A549 (cell line): ENCODE results near the gene RIMS1. TPM values are rescaled to one million over a fixed set of nuclear protein-coding genes. Genes with fewer than 3 reads are reported as not detected.

ENCODE experiments used
- ATAC-seq, 2 experiments: fragments of 200-7000 bp in 1 of 2; fragments of >200 bp in 1 of 2; cut with Nextera tagmentation in 1 of 2; cut with Tn5 transposase in 1 of 2; 3 replicates each; pipeline versions ENCODE4 v1.8.0 to v1.9.1; 2018 to 2020; ENCODE audit warnings: mild to moderate bottlenecking in 1 of 2, moderate library complexity in 1 of 2
- CTCF ChIA-PET: fragments of 300-600 bp; sonication (Branson Sonifier 250); formaldehyde crosslinking; extraction: SDS; loops from one replicate; lab custom pipeline; 2021; ENCODE audit warnings: antibody characterized with exemption, inconsistent platforms; lab: Yijun Ruan, JAX
- POLR2A ChIA-PET: fragments of 350-600 bp; formaldehyde crosslinking; extraction: SDS; loops from one replicate; lab custom pipeline; 2021; ENCODE audit warnings: antibody characterized with exemption, inconsistent platforms; lab: Yijun Ruan, JAX
- DNase-seq, 2 experiments: peaks; one replicate each; pipeline versions ENCODE4 v3.0.0 to v3.0.0-alpha.2; 2011 to 2016; ENCODE audit warnings: low read depth in 1 of 2, low spot score in 1 of 2
- FAIRE-seq: peaks from 2 replicates; lab custom pipeline; 2011; peaks lifted over from hg19 to GRCh38; lab: Jason Lieb, UNC
- H3K27ac ChIP-seq, 2 experiments: fragments of >200 bp; sonication (Bioruptor Twin); formaldehyde crosslinking; 3 replicates each; pipeline ENCODE4 v1.5.1; 2016 to 2017
- H3K4me1 ChIP-seq: fragments of >200 bp; sonication (Bioruptor Twin); formaldehyde crosslinking; 3 replicates; pipeline ENCODE4 v1.6.1; 2016
- H3K4me2 ChIP-seq: fragments of >200 bp; sonication (Bioruptor Twin); formaldehyde crosslinking; 3 replicates; pipeline ENCODE4 v1.6.1; 2016
- H3K4me3 ChIP-seq: fragments of >200 bp; sonication (Bioruptor Twin); formaldehyde crosslinking; 3 replicates; pipeline ENCODE4 v1.5.1; 2016
- H3K9me3 ChIP-seq: fragments of >200 bp; sonication (Bioruptor Twin); formaldehyde crosslinking; 3 replicates; pipeline ENCODE4 v1.6.1; 2016
- ATOH8 ChIP-seq: fragments of 250-450 bp; sonication (Bioruptor Pico); IDR thresholded peaks from 2 replicates; pipeline ENCODE4 v1.5.0; 2020; ENCODE audit warnings: low read depth, mild to moderate bottlenecking, moderate library complexity
- BCL3 ChIP-seq: fragments of >200 bp; sonication (Bioruptor Twin); formaldehyde crosslinking; IDR thresholded peaks from 3 replicates; pipeline ENCODE4 v1.6.1; 2016
- BHLHE40 ChIP-seq: IDR thresholded peaks from 2 replicates; pipeline ENCODE4 v1.6.1; 2012; ENCODE audit warnings: low read depth, low read length, inconsistent platforms
- CBX8 ChIP-seq: fragments of 200-600 bp; sonication (generic); IDR thresholded peaks from 2 replicates; pipeline ENCODE4 v1.6.1; 2016
- E2F6 ChIP-seq: IDR thresholded peaks from 2 replicates; pipeline ENCODE4 v1.6.1; 2012; ENCODE audit warnings: low read depth, borderline replicate concordance
- ELK1 ChIP-seq: fragments of 150-350 bp; IDR thresholded peaks from 2 replicates; pipeline ENCODE4 v1.6.1; 2014; ENCODE audit warnings: low read depth, mild to moderate bottlenecking, low read length
- EP300 ChIP-seq, 2 experiments: fragments of >200 bp; sonication (Bioruptor Twin); formaldehyde crosslinking; IDR thresholded peaks; 2 replicates in 1 of 2; 3 replicates in 1 of 2; pipeline ENCODE4 v1.6.1; 2016 to 2017
- HDAC2 ChIP-seq: fragments of 200-600 bp; sonication (generic); IDR thresholded peaks from 2 replicates; pipeline ENCODE4 v1.6.1; 2016
- HES2 ChIP-seq: fragments of >200 bp; sonication (Bioruptor Twin); formaldehyde crosslinking; IDR thresholded peaks from 2 replicates; pipeline ENCODE4 v1.6.1; 2016
- HOXA7 ChIP-seq: fragments of 250-450 bp; sonication (Bioruptor Pico); IDR thresholded peaks from 2 replicates; pipeline ENCODE4 v1.5.0; 2020; ENCODE audit warnings: mild to moderate bottlenecking, moderate library complexity
- JUNB ChIP-seq: fragments of >200 bp; sonication (Bioruptor Twin); formaldehyde crosslinking; IDR thresholded peaks from 2 replicates; pipeline ENCODE4 v1.6.1; 2016
- MAX ChIP-seq: IDR thresholded peaks from 2 replicates; pipeline ENCODE4 v1.6.1; 2012
- RAD21 ChIP-seq, 2 experiments: fragments of >200 bp in 1 of 2; sonication (Bioruptor Twin) in 1 of 2; formaldehyde crosslinking in 1 of 2; IDR thresholded peaks in 1 of 2; conservative IDR thresholded peaks in 1 of 2; 2 replicates in 1 of 2; 3 replicates in 1 of 2; pipeline ENCODE4 v1.6.1; 2012 to 2018; ENCODE audit warnings: inconsistent platforms in 1 of 2
- RARB ChIP-seq: fragments of 250-450 bp; sonication (Bioruptor Pico); IDR thresholded peaks from 2 replicates; pipeline ENCODE4 v1.8.0; 2021; ENCODE audit warnings: mild to moderate bottlenecking, moderate library complexity
- RNF2 ChIP-seq: fragments of 200-600 bp; sonication (generic); IDR thresholded peaks from 2 replicates; pipeline ENCODE4 v1.6.1; 2016; ENCODE audit warnings: low read depth, mild to moderate bottlenecking, antibody characterized with exemption, moderate library complexity, borderline replicate concordance
- SMC3 ChIP-seq: fragments of >200 bp; sonication (Bioruptor Twin); formaldehyde crosslinking; IDR thresholded peaks from 3 replicates; pipeline ENCODE4 v1.6.1; 2018; ENCODE audit warnings: inconsistent platforms
- SREBF2 ChIP-seq: fragments of 450-650 bp; IDR thresholded peaks from 2 replicates; pipeline ENCODE4 v1.6.1; 2014; ENCODE audit warnings: mild to moderate bottlenecking, moderate library complexity
- TP53 ChIP-seq: fragments of 250-450 bp; sonication (Bioruptor Pico); IDR thresholded peaks from 2 replicates; pipeline ENCODE4 v1.5.0; 2021; ENCODE audit warnings: mild to moderate bottlenecking, moderate library complexity
- USF2 ChIP-seq: fragments of 450-650 bp; IDR thresholded peaks from 2 replicates; pipeline ENCODE4 v1.6.1; 2014; ENCODE audit warnings: antibody characterized with exemption
- WGBS: methylation state at CpG from one replicate; pipeline ENCODE4 v1.1.6; 2017; ENCODE audit errors: missing lambda C conversion rate; 5-methylcytosine and 5-hydroxymethylcytosine counted together
- polyA plus RNA-seq, 4 experiments: library from polyadenylated mRNA; depleted of rRNA in 3 of 4; stranded (reverse); fragments of >200 nt; fragmentation: RNase III in 1 of 4; extraction: RNeasy Plus Mini Kit Qiagen cat#74134 plus additional on column Dnase treatment in 1 of 4; gene quantifications; 2 replicates in 3 of 4; 3 replicates in 1 of 4; pipeline ENCODE4 v1.2.3, GENCODE V29; 2011 to 2017

Gene RIMS1
- polyA plus RNA-seq, 2 of the 4 experiments (the other 2 are of a cell fraction): 0.03 TPM; not detected in 1

GRCh38 chr6:72132427-72132826, 246.1 kb downstream of the RIMS1 start (continued):
- TF ChIP-seq ATOH8 (CRISPR knock-in tag): no peak

GRCh38 chr6:72132851-72133250, 246.5 kb downstream of the RIMS1 start:
- H3K27ac ChIP-seq: no peak overlapping the region
- POLR2A ChIA-PET: no interaction called here
- no peak for TF ChIP-seq RNF2
- TF ChIP-seq ATOH8 (CRISPR knock-in tag): no peak

GRCh38 chr6:72133324-72133723, 247.0 kb downstream of the RIMS1 start:
- POLR2A ChIA-PET: no interaction called here

More at GRCh38 chr6:72132851-72133250, 246.5 kb downstream of the RIMS1 start:
- no peak overlapping the region for H3K4me2 ChIP-seq
- no peaks in the 10 kb centered on the region for H3K4me1 ChIP-seq
- DNase-seq (no peak), FAIRE-seq (no peak), ATAC-seq (no peak)
- CTCF ChIA-PET: no interaction called here
- no peak overlapping the region for H3K4me3 ChIP-seq
- H3K9me3 ChIP-seq: no peaks in the 10 kb centered on the region

More at GRCh38 chr6:72133324-72133723, 247.0 kb downstream of the RIMS1 start:
- no peaks in the 10 kb centered on the region for H3K4me1 ChIP-seq
- 6% methylated on average over 1 of the region's 1 CpG for WGBS
- DNase-seq (no peak), ATAC-seq (no peak), FAIRE-seq (no peak)
- H3K4me2 ChIP-seq: no peak overlapping the region
- no peaks in the 10 kb centered on the region for H3K9me3 ChIP-seq
- CTCF ChIA-PET: no interaction called here
- H3K27ac ChIP-seq: no peak overlapping the region
- no peak for TF ChIP-seq EP300 (IDR thresholded peaks at IDR 0.05)
- TF ChIP-seq HDAC2: no peak
- no peak for TF ChIP-seq JUNB
- TF ChIP-seq CBX8: no peak
- TF ChIP-seq BHLHE40: no peak
- no peak for TF ChIP-seq TP53 (CRISPR knock-in tag)
- no peak for TF ChIP-seq RNF2
- TF ChIP-seq SMC3: no peak
- no peak for TF ChIP-seq HES2
- TF ChIP-seq ELK1: no peak
- TF ChIP-seq BCL3: no peak
- TF ChIP-seq SREBF2: no peak
- TF ChIP-seq RARB (CRISPR knock-in tag): no peak
- TF ChIP-seq E2F6: no peak
- TF ChIP-seq RAD21 (conservative IDR thresholded peaks at IDR 0.05 in 1 of 2, IDR thresholded peaks at IDR 0.05 in 1 of 2): no peak
- no peak for TF ChIP-seq MAX
- TF ChIP-seq HOXA7 (CRISPR knock-in tag): no peak
- no peak for TF ChIP-seq USF2
- H3K4me3 ChIP-seq: no peak overlapping the region
